Measurements from ENCODE around the gene EVA1A. TPM values are rescaled to one million over a fixed set of nuclear protein-coding genes. Genes with fewer than 3 reads are reported as not detected.
"Not testable (repeated sequence)": the region's sequence is repeated elsewhere in the genome, so short reads cannot be mapped to it uniquely, and the experiment has no call there.

The EVA1A gene
- total RNA-seq, 3 donors from 2014 or later (not counting 1 experiment from before 2014, with no cell fraction given), result not detected

- Histone ChIP-seq H3K4me3 (ENCODE audit: low read length) (no peak overlapping the region), H3K4me1 (ENCODE audit: control insufficient read depth, insufficient read depth, low read length) (no peaks in the 10 kb centered on the region), H3K27ac (ENCODE audit: low read length) (no peak overlapping the region), H3K27me3 (ENCODE audit: control insufficient read depth, insufficient read depth, low read length) (no peaks in the 10 kb centered on the region), H3K9me3 (ENCODE audit: control insufficient read depth, insufficient read depth, low read length) (no peaks in the 10 kb centered on the region), H3K36me3 (ENCODE audit: control insufficient read depth, insufficient read depth, low read length) (no peaks in the 10 kb centered on the region)
- H3K36me3 Mint-ChIP-seq, result no peaks in the 10 kb centered on the region
- intact Hi-C loops (cut with micrococcal nuclease), result no loop called here
- 93% methylated on average over 25 of the region's 25 CpGs for WGBS (ENCODE audit: insufficient coverage)
- H3K9me3 Mint-ChIP-seq, result peaks cover 0 to 4% of the 10 kb centered on the region in 2 donors
- no peak for DNase-seq
- no peak overlapping the region for H3K27ac Mint-ChIP-seq
- TF ChIP-seq, protein P1, sequence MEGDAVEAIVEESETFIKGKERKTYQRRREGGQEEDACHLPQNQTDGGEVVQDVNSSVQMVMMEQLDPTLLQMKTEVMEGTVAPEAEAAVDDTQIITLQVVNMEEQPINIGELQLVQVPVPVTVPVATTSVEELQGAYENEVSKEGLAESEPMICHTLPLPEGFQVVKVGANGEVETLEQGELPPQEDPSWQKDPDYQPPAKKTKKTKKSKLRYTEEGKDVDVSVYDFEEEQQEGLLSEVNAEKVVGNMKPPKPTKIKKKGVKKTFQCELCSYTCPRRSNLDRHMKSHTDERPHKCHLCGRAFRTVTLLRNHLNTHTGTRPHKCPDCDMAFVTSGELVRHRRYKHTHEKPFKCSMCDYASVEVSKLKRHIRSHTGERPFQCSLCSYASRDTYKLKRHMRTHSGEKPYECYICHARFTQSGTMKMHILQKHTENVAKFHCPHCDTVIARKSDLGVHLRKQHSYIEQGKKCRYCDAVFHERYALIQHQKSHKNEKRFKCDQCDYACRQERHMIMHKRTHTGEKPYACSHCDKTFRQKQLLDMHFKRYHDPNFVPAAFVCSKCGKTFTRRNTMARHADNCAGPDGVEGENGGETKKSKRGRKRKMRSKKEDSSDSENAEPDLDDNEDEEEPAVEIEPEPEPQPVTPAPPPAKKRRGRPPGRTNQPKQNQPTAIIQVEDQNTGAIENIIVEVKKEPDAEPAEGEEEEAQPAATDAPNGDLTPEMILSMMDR (IDR thresholded peaks at IDR 0.05), result no peak
- no peak overlapping the region for H3K4me3 Mint-ChIP-seq
- no peaks in the 10 kb centered on the region for H3K4me1 Mint-ChIP-seq
- no peak for ATAC-seq
- peaks cover 0 to 10% of the 10 kb centered on the region in 2 donors for H3K27me3 Mint-ChIP-seq (ENCODE audit: low read depth in 2 of 2)
These were observed 67.5 kb downstream of the EVA1A start for GRCh38 chr2:75493230-75493629.

- Histone ChIP-seq H3K36me3 (ENCODE audit: control insufficient read depth, insufficient read depth, low read length) (no peaks in the 10 kb centered on the region), H3K4me1 (ENCODE audit: control insufficient read depth, insufficient read depth, low read length) (no peaks in the 10 kb centered on the region), H3K27me3 (ENCODE audit: control insufficient read depth, insufficient read depth, low read length) (no peaks in the 10 kb centered on the region), H3K9me3 (ENCODE audit: control insufficient read depth, insufficient read depth, low read length) (no peaks in the 10 kb centered on the region), H3K4me3 (ENCODE audit: low read length) (no peak overlapping the region), H3K27ac (ENCODE audit: low read length) (no peak overlapping the region)
- Mint-ChIP-seq H3K4me1 (no peaks in the 10 kb centered on the region), H3K36me3 (no peaks in the 10 kb centered on the region), H3K4me3 (no peak overlapping the region), H3K9me3 (peaks cover 0 to 6% of the 10 kb centered on the region in 2 donors), H3K27ac (no peak overlapping the region), H3K27me3 (ENCODE audit: low read depth in 2 of 2) (peaks cover 8 to 11% of the 10 kb centered on the region in 2 donors)
- no peak for DNase-seq
- TF ChIP-seq, protein P1 (IDR thresholded peaks at IDR 0.05), result no peak
- intact Hi-C loops (cut with micrococcal nuclease), result no loop called here
- WGBS (ENCODE audit: insufficient coverage), result 64% methylated on average over 4 of the region's 4 CpGs
- no peak for ATAC-seq
These were observed 69.5 kb downstream of the EVA1A start for GRCh38 chr2:75491129-75491753.

GRCh38 chr2:75489721-75490120, 71.0 kb downstream of the EVA1A start:
- Mint-ChIP-seq H3K27ac (no peak overlapping the region), H3K4me1 (no peaks in the 10 kb centered on the region), H3K36me3 (no peaks in the 10 kb centered on the region), H3K27me3 (ENCODE audit: low read depth in 2 of 2) (peaks cover 8 to 11% of the 10 kb centered on the region in 2 donors), H3K4me3 (no peak overlapping the region), H3K9me3 (peaks cover 0 to 6% of the 10 kb centered on the region in 2 donors)
- TF ChIP-seq, protein P1 (IDR thresholded peaks at IDR 0.05), result no peak
- H3K4me3 ChIP-seq (ENCODE audit: low read length), result no peak overlapping the region
- H3K4me1 ChIP-seq (ENCODE audit: control insufficient read depth, insufficient read depth, low read length), result no peaks in the 10 kb centered on the region
- intact Hi-C loops (cut with micrococcal nuclease), result no loop called here
- 80% methylated on average over 2 of the region's 2 CpGs for WGBS (ENCODE audit: insufficient coverage)
- no peaks in the 10 kb centered on the region for H3K9me3 ChIP-seq (ENCODE audit: control insufficient read depth, insufficient read depth, low read length)
- no peak for ATAC-seq
- no peak for DNase-seq
- H3K36me3 ChIP-seq (ENCODE audit: control insufficient read depth, insufficient read depth, low read length), result no peaks in the 10 kb centered on the region
- no peaks in the 10 kb centered on the region for H3K27me3 ChIP-seq (ENCODE audit: control insufficient read depth, insufficient read depth, low read length)
- no peak overlapping the region for H3K27ac ChIP-seq (ENCODE audit: low read length)

DNA sequence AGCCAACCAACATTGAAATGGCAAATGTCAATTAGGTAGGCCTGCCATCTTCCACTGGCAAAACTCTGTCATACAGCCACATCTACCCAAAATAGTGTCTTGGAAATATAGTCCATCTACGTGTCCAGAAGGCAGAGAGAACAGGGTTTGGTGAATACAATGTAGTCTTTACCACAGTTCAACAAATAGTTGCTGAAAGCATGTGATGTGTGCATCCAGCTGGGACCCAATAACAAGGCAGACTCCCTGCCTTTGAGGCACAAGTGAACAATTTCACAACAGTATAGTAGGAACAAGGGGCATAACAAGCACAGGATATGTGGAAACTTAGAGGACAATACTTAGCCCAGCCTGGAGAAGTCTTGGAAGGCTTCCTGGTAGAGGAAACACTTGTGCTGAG, 72.6 kb downstream of the EVA1A start:
- 33% methylated on average over 1 of the region's 1 CpG for WGBS (ENCODE audit: insufficient coverage)
- Histone ChIP-seq H3K36me3 (ENCODE audit: control insufficient read depth, insufficient read depth, low read length) (no peaks in the 10 kb centered on the region), H3K9me3 (ENCODE audit: control insufficient read depth, insufficient read depth, low read length) (no peaks in the 10 kb centered on the region), H3K27ac (ENCODE audit: low read length) (no peak overlapping the region), H3K4me1 (ENCODE audit: control insufficient read depth, insufficient read depth, low read length) (no peaks in the 10 kb centered on the region), H3K4me3 (ENCODE audit: low read length) (no peak overlapping the region), H3K27me3 (ENCODE audit: control insufficient read depth, insufficient read depth, low read length) (no peaks in the 10 kb centered on the region)
- ATAC-seq (no peak), DNase-seq (no peak)
- Mint-ChIP-seq H3K9me3 (peaks cover 0 to 6% of the 10 kb centered on the region in 2 donors), H3K36me3 (no peaks in the 10 kb centered on the region), H3K4me3 (no peak overlapping the region), H3K4me1 (no peaks in the 10 kb centered on the region), H3K27me3 (ENCODE audit: low read depth in 2 of 2) (peaks cover 8 to 11% of the 10 kb centered on the region in 2 donors), H3K27ac (no peak overlapping the region)
- TF ChIP-seq, protein P1 (IDR thresholded peaks at IDR 0.05), result no peak
- intact Hi-C loops (cut with micrococcal nuclease), result no loop called here

- H3K27ac Mint-ChIP-seq; H3K4me1 ChIP-seq (ENCODE audit: control insufficient read depth, insufficient read depth, low read length); H3K4me3 ChIP-seq (ENCODE audit: low read length); H3K27me3 ChIP-seq (ENCODE audit: control insufficient read depth, insufficient read depth, low read length); H3K9me3 ChIP-seq (ENCODE audit: control insufficient read depth, insufficient read depth, low read length); H3K9me3 Mint-ChIP-seq; ATAC-seq; H3K27ac ChIP-seq (ENCODE audit: low read length); H3K36me3 ChIP-seq (ENCODE audit: control insufficient read depth, insufficient read depth, low read length); H3K36me3 Mint-ChIP-seq; H3K4me3 Mint-ChIP-seq; H3K4me1 Mint-ChIP-seq; intact Hi-C loops (cut with micrococcal nuclease); DNase-seq: not testable (repeated sequence)
- 99% methylated on average over 2 of the region's 2 CpGs for WGBS (ENCODE audit: insufficient coverage)
- peaks cover 8 to 11% of the 10 kb centered on the region in 2 donors for H3K27me3 Mint-ChIP-seq (ENCODE audit: low read depth in 2 of 2)
These were observed 74.0 kb downstream of the EVA1A start for GRCh38 chr2:75486735-75487134.
